IMR-90 (cell line): ENCODE data around the gene YEATS4. TPM values are rescaled to one million over a fixed set of nuclear protein-coding genes. Genes with fewer than 3 reads are reported as not detected.
A peak's percentile ranks its signal among the peaks of the same experiment; 100 is the strongest.

Source experiments
- ATAC-seq: fragments of 200-7000 bp; cut with Tn5 transposase; 2 replicates; pipeline ENCODE4 v1.9.1; 2020; ENCODE audit warnings: low read depth, mild to moderate bottlenecking, moderate library complexity
- BruUV-seq: library from RNA; stranded (reverse); fragments of 400-500 nt; replicated peaks from 2 replicates; lab custom pipeline; 2021; lab: Mats Ljungman, UMichigan
- CTCF ChIA-PET: fragments of 300-600 bp; formaldehyde crosslinking; extraction: SDS; loops from one replicate; lab custom pipeline; 2021; ENCODE audit warnings: antibody characterized with exemption; lab: Yijun Ruan, JAX
- POLR2A ChIA-PET: fragments of 300-600 bp; sonication (Branson Sonifier 250); formaldehyde crosslinking; loops from one replicate; lab custom pipeline; 2022; ENCODE audit warnings: antibody characterized with exemption; ENCODE audit not compliant: unreplicated experiment; lab: Charles Lee
- DNase-seq: peaks from one replicate; pipeline ENCODE4 v3.0.0; 2013
- H2AFZ ChIP-seq: replicated peaks from 2 replicates; pipeline ENCODE3; 2013; ENCODE audit warnings: low read length, mild to moderate bottlenecking; ENCODE audit not compliant: poor library complexity
- H2AK5ac ChIP-seq: 2 replicates; pipeline ENCODE4 v1.6.1; 2013; ENCODE audit warnings: low read depth, low read length, inconsistent platforms
- H2AK9ac ChIP-seq: replicated peaks from 2 replicates; pipeline ENCODE3; 2013; ENCODE audit warnings: mild to moderate bottlenecking, low read depth, low read length, moderate library complexity; ENCODE audit not compliant: poor library complexity
- H2BK120ac ChIP-seq: 2 replicates; pipeline ENCODE4 v1.6.1; 2013; ENCODE audit warnings: low read depth, low read length, inconsistent platforms
- H2BK15ac ChIP-seq: 3 replicates; pipeline ENCODE4 v1.6.1; 2013; ENCODE audit warnings: low read depth, low read length, inconsistent platforms
- H2BK20ac ChIP-seq: 2 replicates; pipeline ENCODE4 v1.6.1; 2013; ENCODE audit warnings: low read depth, mild to moderate bottlenecking, inconsistent platforms, low read length, moderate library complexity
- H2BK5ac ChIP-seq: 2 replicates; pipeline ENCODE4 v1.6.1; 2013; ENCODE audit warnings: mild to moderate bottlenecking, low read depth, low read length, inconsistent platforms; ENCODE audit not compliant: poor library complexity, severe bottlenecking
- H3K14ac ChIP-seq: replicated peaks from 2 replicates; pipeline ENCODE4 v1.6.1; 2013; ENCODE audit warnings: low read depth, low read length, inconsistent platforms
- H3K18ac ChIP-seq: 2 replicates; pipeline ENCODE4 v1.6.1; 2013; ENCODE audit warnings: low read depth, low read length, control low read depth
- H3K23ac ChIP-seq: 2 replicates; pipeline ENCODE4 v1.6.1; 2013; ENCODE audit warnings: low read depth, low read length, inconsistent platforms
- H3K27ac ChIP-seq: 2 replicates; pipeline ENCODE4 v1.5.1; 2013; ENCODE audit warnings: mild to moderate bottlenecking, control low read depth, low read length; ENCODE audit not compliant: insufficient read depth
- H3K27me3 ChIP-seq: 2 replicates; pipeline ENCODE4 v1.6.1; 2013; ENCODE audit warnings: low read length; ENCODE audit not compliant: control insufficient read depth, insufficient read depth
- H3K36me3 ChIP-seq: 2 replicates; pipeline ENCODE4 v1.6.1; 2013; ENCODE audit warnings: low read length, mixed read lengths; ENCODE audit not compliant: control insufficient read depth, insufficient read depth
- H3K4ac ChIP-seq: 2 replicates; pipeline ENCODE4 v1.6.1; 2013; ENCODE audit warnings: low read depth, low read length, inconsistent platforms
- H3K4me1 ChIP-seq: 2 replicates; pipeline ENCODE4 v1.6.1; 2013; ENCODE audit warnings: low read length, mixed read lengths; ENCODE audit not compliant: control insufficient read depth, insufficient read depth
- H3K4me2 ChIP-seq: 2 replicates; pipeline ENCODE4 v1.6.1; 2013; ENCODE audit warnings: low read depth, mild to moderate bottlenecking, control low read depth, low read length, moderate library complexity
- H3K4me3 ChIP-seq: 2 replicates; pipeline ENCODE4 v1.5.1; 2013; ENCODE audit warnings: low read depth, mild to moderate bottlenecking, control low read depth, low read length, moderate library complexity; ENCODE audit not compliant: insufficient read depth
- H3K56ac ChIP-seq: 2 replicates; pipeline ENCODE4 v1.6.1; 2013; ENCODE audit warnings: low read length, inconsistent platforms; ENCODE audit not compliant: insufficient read depth; ENCODE audit errors: extremely low read depth
- H3K79me1 ChIP-seq, 2 experiments: 2 replicates each; pipeline ENCODE4 v1.6.1; 2013; ENCODE audit warnings: low read length in 2 of 2, inconsistent platforms in 1 of 2, low read depth in 1 of 2
- H3K9ac ChIP-seq: 2 replicates; pipeline ENCODE4 v1.6.1; 2013; ENCODE audit warnings: low read depth, low read length, control low read depth
- H3K9me1 ChIP-seq: 2 replicates; pipeline ENCODE4 v1.6.1; 2013; ENCODE audit warnings: low read length, inconsistent platforms; ENCODE audit not compliant: insufficient read depth
- H3K9me3 ChIP-seq: 2 replicates; pipeline ENCODE4 v1.6.1; 2013; ENCODE audit warnings: low read length; ENCODE audit not compliant: control insufficient read depth, insufficient read depth
- H4K20me1 ChIP-seq: 2 replicates; pipeline ENCODE4 v1.6.1; 2013; ENCODE audit warnings: low read length, inconsistent platforms; ENCODE audit not compliant: insufficient read depth
- H4K5ac ChIP-seq: 2 replicates; pipeline ENCODE4 v1.6.1; 2013; ENCODE audit warnings: mild to moderate bottlenecking, low read depth, low read length, control low read depth
- H4K8ac ChIP-seq, 2 experiments: 2 replicates each; pipeline ENCODE4 v1.6.1; 2013; ENCODE audit warnings: low read depth in 2 of 2, low read length in 2 of 2, control low read depth in 1 of 2, inconsistent platforms in 1 of 2
- H4K91ac ChIP-seq: 2 replicates; pipeline ENCODE4 v1.6.1; 2013; ENCODE audit warnings: low read depth, low read length, inconsistent platforms; ENCODE audit not compliant: insufficient read depth
- BHLHE40 ChIP-seq: fragments of 150-350 bp; IDR thresholded peaks from 2 replicates; pipeline ENCODE4 v1.6.1; 2016; ENCODE audit warnings: mild to moderate bottlenecking, low read depth, low read length
- CEBPB ChIP-seq: IDR thresholded peaks from 2 replicates; pipeline ENCODE4 v1.6.1; 2012; ENCODE audit warnings: low read depth, low read length, improper control_type of control experiment
- ELK1 ChIP-seq: fragments of 150-350 bp; IDR thresholded peaks from 2 replicates; pipeline ENCODE4 v1.6.1; 2016; ENCODE audit warnings: low read depth, mild to moderate bottlenecking, low read length, moderate library complexity, borderline replicate concordance
- FOS ChIP-seq: fragments of 150-350 bp; IDR thresholded peaks from 2 replicates; pipeline ENCODE4 v1.6.1; 2016; ENCODE audit warnings: low read depth, low read length
- MAFK ChIP-seq: IDR thresholded peaks from 2 replicates; pipeline ENCODE4 v1.6.1; 2012; ENCODE audit warnings: low read depth, low read length, improper control_type of control experiment
- MAZ ChIP-seq: IDR thresholded peaks from 2 replicates; pipeline ENCODE4 v1.6.1; 2012; ENCODE audit warnings: low read depth, mild to moderate bottlenecking, low read length, improper control_type of control experiment, moderate library complexity, borderline replicate concordance
- POLR2A ChIP-seq: IDR thresholded peaks from 2 replicates; pipeline ENCODE4 v1.6.1; 2012; ENCODE audit warnings: mild to moderate bottlenecking, low read depth, low read length
- RAD21 ChIP-seq: IDR thresholded peaks from 2 replicates; pipeline ENCODE4 v1.6.1; 2012; ENCODE audit warnings: low read length, improper control_type of control experiment
- RCOR1 ChIP-seq: IDR thresholded peaks from 2 replicates; pipeline ENCODE4 v1.6.1; 2012; ENCODE audit warnings: mild to moderate bottlenecking, low read length, improper control_type of control experiment; ENCODE audit not compliant: insufficient replicate concordance
- RFX5 ChIP-seq: IDR thresholded peaks from 2 replicates; pipeline ENCODE4 v1.8.0; 2012; ENCODE audit warnings: low read depth, mild to moderate bottlenecking, low read length, moderate library complexity
- SMC3 ChIP-seq: fragments of 150-350 bp; IDR thresholded peaks from 2 replicates; pipeline ENCODE4 v1.6.1; 2016; ENCODE audit warnings: low read depth, mild to moderate bottlenecking, antibody characterized with exemption, low read length, moderate library complexity
- USF2 ChIP-seq: fragments of 150-350 bp; IDR thresholded peaks from 2 replicates; pipeline ENCODE4 v1.6.1; 2017; ENCODE audit warnings: mild to moderate bottlenecking, antibody characterized with exemption, low read length, low read depth
- WGBS, 2 experiments: methylation state at CpG; one replicate each; pipeline versions ENCODE4 v1.1.5 to v1.1.7; 2013; ENCODE audit warnings: missing lambda C conversion rate in 2 of 2; ENCODE audit not compliant: insufficient read length in 1 of 2; ENCODE audit errors: extremely low coverage in 2 of 2; 5-methylcytosine and 5-hydroxymethylcytosine counted together
- dilution Hi-C: fragments of 300-500 bp; cut with HindIII; formaldehyde crosslinking; loops from one replicate; pipeline ENCODE4 v1.14.3; 2018; ENCODE audit warnings: low sequenced_read_pairs; ENCODE audit not compliant: unreplicated experiment
- in situ Hi-C: fragments of 300-500 bp; cut with MboI; formaldehyde crosslinking; loops from 3 replicates; pipeline ENCODE4 v1.14.3; 2019; ENCODE audit warnings: low sequenced_read_pairs, inconsistent platforms, mixed read lengths
- intact Hi-C: fragments of 100-400 bp; cut with micrococcal nuclease; formaldehyde crosslinking; loops from 2 replicates; pipeline ENCODE4 v1.10.0; 2022
- polyA plus RNA-seq, 3 experiments: library from polyadenylated mRNA; depleted of rRNA; stranded (reverse); fragments of >200 nt; gene quantifications; 2 replicates each; pipeline ENCODE4 v1.2.3, GENCODE V29; 2012; ENCODE audit warnings: low replicate concordance in 1 of 3
- total RNA-seq: library from RNA; depleted of rRNA; stranded (reverse); fragments of >200 nt; gene quantifications from 2 replicates; pipeline ENCODE4 v1.2.3, GENCODE V29; 2012

The YEATS4 gene
- total and polyA plus RNA-seq, 2 of the 4 experiments (the other 2 are of a cell fraction), result 6.9 to 15.1 TPM

GRCh38 chr12:69428351-69429073, 69.0 kb downstream of the YEATS4 start:
- no peak overlapping the region for H3K23ac ChIP-seq
- no peak overlapping the region for H3K4me2 ChIP-seq
- H3K79me1 ChIP-seq, result no peaks in the 10 kb centered on the region
- DNase-seq, result peak; percentile 3
- intact Hi-C loops, result loop anchor here (5.0 kb wide), 1 partner anchor 39 kb away; no protein-coding TSS in a partner anchor
- TF ChIP-seq USF2 (no peak), RFX5 (no peak), CEBPB (no peak), ELK1 (no peak), BHLHE40 (no peak), POLR2A (no peak), FOS (no peak), MAZ (no peak), MAFK (no peak), RAD21 (no peak), SMC3 (no peak), RCOR1 (no peak)
- POLR2A ChIA-PET, result no interaction called here
- H2BK20ac ChIP-seq, result no peak overlapping the region
- no peak overlapping the region for H3K56ac ChIP-seq
- H4K20me1 ChIP-seq, result no peaks in the 10 kb centered on the region
- no peaks in the 10 kb centered on the region for H3K4me1 ChIP-seq
- H2AK5ac ChIP-seq, result no peak overlapping the region
- no peaks in the 10 kb centered on the region for H3K9me3 ChIP-seq
- no peak overlapping the region for H3K27ac ChIP-seq
- no peak overlapping the region for H4K8ac ChIP-seq
- H4K5ac ChIP-seq, result no peak overlapping the region
- no peak overlapping the region for H4K91ac ChIP-seq
- peak; percentile 17; the same call in 1 of the 2 replicates for ATAC-seq
- no peaks in the 10 kb centered on the region for H3K36me3 ChIP-seq
- no peaks in the 10 kb centered on the region for H3K27me3 ChIP-seq
- H3K14ac ChIP-seq, result no peak overlapping the region
- no peak overlapping the region for H2BK5ac ChIP-seq
- no peak overlapping the region for H3K18ac ChIP-seq
- dilution Hi-C loops, result no loop called here
- H3K4ac ChIP-seq, result no peak overlapping the region
- H3K9me1 ChIP-seq, result no peaks in the 10 kb centered on the region; the same call in 1 of the 2 replicates
- H3K9ac ChIP-seq, result no peak overlapping the region
- H3K4me3 ChIP-seq, result no peak overlapping the region
- H2BK120ac ChIP-seq, result no peak overlapping the region
- H2BK15ac ChIP-seq, result no peak overlapping the region
- no TSS peak for BruUV-seq
- no peak overlapping the region for H2AK9ac ChIP-seq
- in situ Hi-C loops, result loop anchor here (5.0 kb wide), 1 partner anchor 34 kb away; no protein-coding TSS in a partner anchor
- CTCF ChIA-PET, result interaction anchor here (0.8 to 1.8 kb wide), 2 partner anchors 13 to 33 kb away, joined by 3 to 5 read pairs; no protein-coding TSS in a partner anchor
- WGBS, 2 experiments, result 100% methylated on average over 2 of the region's 7 CpGs; no CpG with 5 or more reads in 1 of the 2 experiments
- no peak overlapping the region for H2AFZ ChIP-seq
